ELR (cell line): Measurements from ENCODE around the gene DRAXIN.

Experiments used
- DNase-seq: peaks from one replicate; pipeline ENCODE4 v3.0.0-alpha.2; 2015; ENCODE audit warnings: low read depth

The DRAXIN gene

DNA sequence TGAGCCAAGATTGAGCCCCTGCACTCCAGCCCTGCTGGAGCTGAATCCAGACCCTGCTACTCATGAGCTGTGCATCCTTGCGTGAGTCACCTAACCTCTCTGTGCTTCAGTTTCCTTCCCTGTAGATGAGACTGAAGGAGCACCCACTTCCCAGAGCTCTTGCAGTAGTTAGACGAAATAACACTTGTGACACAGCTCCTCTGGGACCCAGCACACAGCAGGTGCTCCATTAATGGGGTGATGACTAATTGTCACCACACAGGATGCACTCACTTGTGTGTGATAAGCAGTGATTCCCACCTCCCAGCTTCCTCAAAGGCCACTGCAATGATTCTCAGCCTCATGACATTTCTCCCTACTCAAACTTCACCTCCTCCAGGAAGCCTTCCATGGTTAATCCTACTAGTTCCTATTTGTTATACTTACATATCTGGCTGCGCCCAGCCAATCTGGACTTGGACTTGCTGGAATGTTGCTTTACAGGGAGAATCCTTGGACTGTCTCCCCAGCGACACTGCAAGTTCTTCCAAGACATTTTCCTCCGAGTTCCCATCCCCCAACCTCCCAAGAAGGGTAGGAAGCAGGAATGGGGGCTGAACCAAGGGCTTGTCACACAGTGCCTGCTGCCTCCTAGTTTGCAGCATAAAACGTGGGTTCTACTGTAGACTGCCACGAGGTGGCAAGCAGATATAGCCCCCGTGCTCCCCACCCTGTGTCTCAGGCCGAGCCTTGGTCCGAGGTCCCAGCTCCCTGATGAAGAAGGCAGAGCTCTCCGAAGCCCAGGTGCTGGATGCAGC is 17.2 kb downstream of the DRAXIN start:
- DNase-seq = no peak

GRCh38 chr1:11711490-11711889 is 20.0 kb downstream of the DRAXIN start:
- no peak for DNase-seq

DNA sequence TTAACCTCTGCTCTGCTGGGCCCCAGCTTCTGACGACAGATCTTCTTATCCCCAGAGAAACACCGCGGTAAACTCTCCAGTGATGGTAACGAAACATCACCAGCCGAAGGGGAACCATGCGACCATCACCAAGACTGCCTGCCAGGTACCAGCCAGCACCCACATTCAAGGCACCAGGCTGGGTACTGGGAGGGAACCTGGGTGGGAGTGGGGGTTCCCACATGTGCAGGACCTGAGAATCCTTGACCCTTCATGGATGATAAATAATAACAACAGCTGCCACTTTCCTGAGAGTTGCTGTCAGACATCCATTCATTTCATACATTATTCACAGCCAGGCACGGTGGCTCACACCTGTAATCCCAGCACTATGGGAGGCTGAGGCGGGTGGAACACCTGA is 20.8 kb downstream of the DRAXIN start:
- DNase-seq = no peak

- no peak for DNase-seq
Measured at GRCh38 chr1:11713095-11713494, 21.6 kb downstream of the DRAXIN start.

DNA sequence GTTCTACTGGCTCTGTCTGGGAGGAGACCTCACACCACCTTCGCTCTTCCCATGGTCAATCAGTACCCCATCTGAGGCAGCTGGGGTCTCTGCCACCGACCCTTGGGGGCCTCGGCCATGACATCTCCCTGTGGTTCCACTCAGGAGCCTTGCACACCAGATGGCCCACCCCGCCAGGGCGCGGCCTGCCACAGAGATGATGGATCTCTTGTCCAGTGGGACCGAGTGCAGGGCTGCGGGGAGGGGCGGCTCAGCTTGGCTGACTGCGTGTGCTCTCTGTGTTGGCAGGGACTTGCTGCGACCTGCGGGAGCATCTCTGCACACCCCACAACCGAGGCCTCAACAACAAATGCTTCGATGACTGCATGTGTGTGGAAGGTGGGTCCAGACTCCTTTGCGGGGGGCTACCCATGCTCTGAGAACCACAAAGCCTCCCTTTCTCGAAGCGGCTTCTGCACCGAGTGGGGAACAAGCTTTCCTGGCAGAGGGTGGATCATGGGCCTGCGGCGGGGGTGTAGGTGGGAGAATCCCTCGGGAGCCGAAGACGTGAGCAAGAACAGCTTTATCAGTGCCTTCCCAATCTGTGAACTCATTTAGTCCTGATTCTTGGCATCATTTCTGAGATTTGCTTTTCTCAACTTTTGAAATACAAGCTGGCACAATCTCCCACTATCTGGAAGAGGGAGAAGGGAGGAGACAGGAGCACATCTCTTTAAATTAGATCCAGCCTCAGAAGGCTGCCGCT is 23.5 kb downstream of the DRAXIN start:
- no peak for DNase-seq

- peak; percentile 53 for DNase-seq
Measured at GRCh38 chr1:11719313-11720032, 28.0 kb downstream of the DRAXIN start.

DNA sequence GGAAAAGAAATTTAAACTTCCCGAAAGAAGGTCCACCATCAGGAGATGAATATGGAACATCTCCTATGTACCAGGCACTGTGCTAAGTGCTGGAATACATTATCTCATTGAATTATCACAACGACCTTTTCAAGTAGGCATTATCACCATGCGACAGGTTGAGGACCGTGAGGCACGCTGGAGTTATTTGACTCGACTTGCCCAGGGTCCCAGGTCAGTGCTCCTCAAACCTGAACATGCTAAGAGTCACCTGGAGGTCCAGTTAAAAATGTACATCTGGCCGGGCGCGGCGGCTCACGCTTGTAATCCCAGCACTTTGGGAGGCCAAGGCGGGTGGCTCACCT is 28.5 kb downstream of the DRAXIN start:
- no peak for DNase-seq

- no peak for DNase-seq
Measured at GRCh38 chr1:11720525-11720924, 29.0 kb downstream of the DRAXIN start.

DNA sequence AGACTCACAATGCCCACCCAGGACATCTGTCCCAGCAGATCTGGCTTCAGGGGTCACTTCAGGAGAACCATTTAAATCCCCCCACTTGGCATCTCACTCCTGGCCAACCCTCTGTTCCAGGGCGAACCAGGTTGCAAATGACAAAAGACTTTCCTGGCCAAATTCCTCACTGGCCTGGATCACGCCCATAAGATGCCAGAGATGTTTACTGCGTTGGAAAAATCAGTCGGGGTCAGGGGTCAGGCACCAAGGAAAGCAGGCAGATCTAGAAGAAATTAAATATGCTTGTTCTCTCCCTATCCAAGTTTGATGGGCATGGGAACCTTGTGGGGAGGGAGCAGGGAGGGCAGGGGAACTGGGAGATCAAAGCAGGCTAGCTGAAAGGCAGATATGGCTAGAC is 29.8 kb downstream of the DRAXIN start:
- DNase-seq = no peak

DNA sequence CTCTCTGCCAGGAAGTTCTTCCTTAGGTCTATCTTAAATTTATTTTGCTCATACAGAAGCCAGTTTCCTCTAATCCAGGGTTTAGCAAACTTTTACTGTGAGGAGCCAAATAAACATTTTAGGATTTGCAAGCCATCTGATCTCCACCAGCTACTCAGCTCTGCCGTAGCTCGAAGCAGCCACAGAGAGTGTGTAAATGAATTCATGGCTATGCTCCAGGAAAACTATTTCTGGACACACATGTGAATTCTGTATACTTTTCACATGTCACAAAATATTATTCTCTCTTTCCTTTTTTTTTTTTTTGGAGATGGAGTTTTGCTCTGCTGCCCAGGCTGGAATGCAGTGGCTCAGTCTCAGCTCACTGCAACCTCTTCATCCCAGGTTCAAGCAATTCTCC is 31.0 kb downstream of the DRAXIN start:
- DNase-seq = no peak

DNA sequence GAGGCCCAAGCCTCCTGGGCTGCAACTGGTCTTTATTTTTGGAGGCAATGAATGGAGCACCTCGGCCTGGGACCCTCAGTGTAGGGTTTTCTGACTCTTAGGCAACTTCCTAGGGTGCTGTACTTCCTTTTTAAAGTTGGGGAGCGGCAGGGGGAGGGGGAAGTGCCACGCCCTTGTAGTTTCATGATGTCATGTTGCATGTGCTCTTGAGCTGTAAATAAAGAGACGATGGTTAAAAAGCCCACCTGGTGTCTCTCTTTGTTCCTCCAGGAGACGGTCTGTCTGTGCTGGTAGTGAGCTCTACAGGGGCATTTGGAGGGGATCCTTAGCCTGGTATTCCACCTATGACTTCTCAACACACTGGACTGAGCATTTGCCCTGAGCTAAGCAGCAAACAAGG is 34.1 kb downstream of the DRAXIN start:
- DNase-seq = no peak

DNA sequence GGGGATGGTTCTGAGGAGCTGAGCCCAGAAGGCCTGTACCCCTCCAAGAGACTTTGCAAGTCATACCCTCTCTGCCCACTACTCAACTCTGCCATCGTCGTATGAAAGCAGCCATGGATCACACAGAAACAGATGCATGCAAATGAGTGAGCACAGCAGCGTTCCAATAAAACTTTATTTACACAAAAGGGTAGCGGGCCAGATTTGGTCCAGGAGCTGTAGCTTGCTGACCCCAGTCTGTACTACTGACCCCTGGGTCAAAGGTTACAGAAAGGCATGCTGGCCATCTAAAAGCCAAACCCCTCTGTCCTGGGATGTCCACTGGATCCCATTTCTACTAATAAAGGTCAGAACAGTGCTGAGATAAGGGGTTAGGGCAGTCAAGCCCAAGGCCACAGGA is 35.6 kb downstream of the DRAXIN start:
- DNase-seq = no peak

GRCh38 chr1:11728126-11728806 is 36.8 kb downstream of the DRAXIN start:
- no peak for DNase-seq

- no peak for DNase-seq
Measured at GRCh38 chr1:11729155-11729497, 37.6 kb downstream of the DRAXIN start.

GRCh38 chr1:11729498-11730428 is 38.3 kb downstream of the DRAXIN start:
- no peak for DNase-seq

DNA sequence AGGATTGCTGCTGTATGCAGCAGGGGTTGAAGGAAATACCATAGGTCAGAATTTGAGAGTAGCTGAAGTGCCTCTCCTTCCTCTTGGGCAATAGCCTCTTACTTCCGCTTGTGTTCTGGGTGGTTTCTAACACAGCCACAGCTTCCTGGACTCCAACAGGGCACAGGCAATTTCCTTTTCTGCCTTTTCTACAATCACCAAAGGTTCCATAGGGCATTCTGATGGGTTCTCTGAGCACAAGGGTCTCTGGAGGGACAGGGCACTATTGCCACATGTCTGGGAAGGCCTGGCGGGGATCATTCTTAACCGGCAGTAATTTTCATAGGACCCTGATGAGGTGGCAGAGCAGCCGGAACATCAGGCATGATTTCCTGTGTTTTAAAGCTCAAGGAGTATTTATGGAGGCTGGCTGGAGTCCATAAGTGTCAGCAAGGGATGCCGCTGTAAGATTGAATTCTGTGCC is 39.0 kb downstream of the DRAXIN start:
- DNase-seq = peak; percentile 50

GRCh38 chr1:11731691-11732283 is 40.3 kb downstream of the DRAXIN start:
- DNase-seq = no peak

DNA sequence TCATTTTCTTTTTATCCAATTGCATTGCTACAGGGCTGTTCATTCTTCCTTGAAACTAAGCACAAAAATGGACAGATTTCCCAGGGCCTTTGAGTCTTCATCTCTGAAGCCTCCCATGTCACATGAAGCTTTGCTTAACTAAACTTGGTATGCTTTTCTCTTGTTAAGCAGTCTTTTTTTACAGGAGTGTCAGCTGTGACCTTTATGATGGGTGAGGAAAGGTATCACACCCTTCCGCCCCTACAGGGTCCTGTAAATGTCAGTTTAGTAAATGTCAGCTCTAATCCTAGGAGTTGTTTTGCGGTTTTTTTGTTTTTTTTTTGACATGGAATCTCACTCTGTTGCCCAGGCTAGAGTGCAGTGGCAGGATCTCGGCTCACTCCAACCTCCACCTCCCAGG is 41.8 kb downstream of the DRAXIN start:
- DNase-seq = no peak

GRCh38 chr1:11735531-11735853 is 44.0 kb downstream of the DRAXIN start:
- DNase-seq = no peak

GRCh38 chr1:11735854-11736745 is 44.6 kb downstream of the DRAXIN start, which contains the start of gene AGTRAP:
Gene AGTRAP (plus strand): TSS chr1:11736136. CDS start chr1:11736209, 73 bp downstream.
- DNase-seq = peak; percentile 90
